Measurements from ENCODE around the gene NRXN2.

- TF ChIP-seq CTCF (IDR thresholded peaks at IDR 0.05) (no peak), POLR2A (IDR thresholded peaks at IDR 0.05) (no peak)
Observed at GRCh38 chr11:64713781-64714363, 9.1 kb downstream of the NRXN2 start.
